Measurements from ENCODE around the gene SQSTM1. TPM values are rescaled to one million over a fixed set of nuclear protein-coding genes. Genes with fewer than 3 reads are reported as not detected.
A peak's percentile ranks its signal among the peaks of the same experiment; 100 is the strongest.

The SQSTM1 gene
- total RNA-seq, 1 experiment from 2014 or later = 184 TPM

GRCh38 chr5:179812135-179812825 is 8.4 kb upstream of the SQSTM1 start:
- Histone ChIP-seq H3K27me3 (ENCODE audit: control insufficient read depth, insufficient read depth, low read length) (no peaks in the 10 kb centered on the region; the same call in 1 of the 2 replicates), H3K4me3 (ENCODE audit: insufficient read depth, low read depth, low read length) (no peak overlapping the region), H3K36me3 (replicated peaks; ENCODE audit: control insufficient read depth, insufficient read depth, low read length) (peaks cover 6% of the 10 kb centered on the region)
- DNase-seq = no peak

GRCh38 chr5:179812997-179813607 is 7.6 kb upstream of the SQSTM1 start:
- Histone ChIP-seq H3K36me3 (replicated peaks; ENCODE audit: control insufficient read depth, insufficient read depth, low read length) (peaks cover 6% of the 10 kb centered on the region), H3K27me3 (ENCODE audit: control insufficient read depth, insufficient read depth, low read length) (no peaks in the 10 kb centered on the region; the same call in 1 of the 2 replicates), H3K4me3 (ENCODE audit: insufficient read depth, low read depth, low read length) (no peak overlapping the region)
- no peak for DNase-seq

- H3K36me3 ChIP-seq (replicated peaks; ENCODE audit: control insufficient read depth, insufficient read depth, low read length) = peaks cover 6% of the 10 kb centered on the region
- no peak overlapping the region for H3K4me3 ChIP-seq (ENCODE audit: insufficient read depth, low read depth, low read length)
- no peak for DNase-seq
- no peaks in the 10 kb centered on the region; the same call in 1 of the 2 replicates for H3K27me3 ChIP-seq (ENCODE audit: control insufficient read depth, insufficient read depth, low read length)
Observed at GRCh38 chr5:179814090-179814489, 6.6 kb upstream of the SQSTM1 start.

- Histone ChIP-seq H3K36me3 (replicated peaks; ENCODE audit: control insufficient read depth, insufficient read depth, low read length) (peaks cover 6% of the 10 kb centered on the region), H3K27me3 (ENCODE audit: control insufficient read depth, insufficient read depth, low read length) (no peaks in the 10 kb centered on the region; the same call in 1 of the 2 replicates), H3K4me3 (ENCODE audit: insufficient read depth, low read depth, low read length) (no peak overlapping the region)
- DNase-seq = no peak
Observed at GRCh38 chr5:179815491-179816249, 5.0 kb upstream of the SQSTM1 start.

- peak; percentile 78 for DNase-seq
- H3K27me3 ChIP-seq (ENCODE audit: control insufficient read depth, insufficient read depth, low read length) = no peaks in the 10 kb centered on the region; the same call in 1 of the 2 replicates
- H3K36me3 ChIP-seq (replicated peaks; ENCODE audit: control insufficient read depth, insufficient read depth, low read length) = peaks cover 6% of the 10 kb centered on the region
- peak overlapping the region; percentile 49 for H3K4me3 ChIP-seq (ENCODE audit: insufficient read depth, low read depth, low read length)
Observed at GRCh38 chr5:179816401-179816795, 4.3 kb upstream of the SQSTM1 start.

GRCh38 chr5:179816796-179817469 is 3.8 kb upstream of the SQSTM1 start:
- H3K36me3 ChIP-seq (replicated peaks; ENCODE audit: control insufficient read depth, insufficient read depth, low read length) = peaks cover 6% of the 10 kb centered on the region
- DNase-seq = peak; percentile 86
- no peaks in the 10 kb centered on the region; the same call in 1 of the 2 replicates for H3K27me3 ChIP-seq (ENCODE audit: control insufficient read depth, insufficient read depth, low read length)
- peak overlapping the region; percentile 49 for H3K4me3 ChIP-seq (ENCODE audit: insufficient read depth, low read depth, low read length)

- Histone ChIP-seq H3K36me3 (replicated peaks; ENCODE audit: control insufficient read depth, insufficient read depth, low read length) (peaks cover 5% of the 10 kb centered on the region), H3K4me3 (ENCODE audit: insufficient read depth, low read depth, low read length) (peak overlapping the region; percentile 49), H3K27me3 (ENCODE audit: control insufficient read depth, insufficient read depth, low read length) (no peaks in the 10 kb centered on the region; the same call in 1 of the 2 replicates)
- no peak for DNase-seq
Observed at GRCh38 chr5:179817470-179817840, 3.2 kb upstream of the SQSTM1 start.

- peak; percentile 78 for DNase-seq
- H3K4me3 ChIP-seq (ENCODE audit: insufficient read depth, low read depth, low read length) = peak overlapping the region; percentile 34
- H3K27me3 ChIP-seq (ENCODE audit: control insufficient read depth, insufficient read depth, low read length) = no peaks in the 10 kb centered on the region; the same call in 1 of the 2 replicates
- peaks cover 6% of the 10 kb centered on the region for H3K36me3 ChIP-seq (replicated peaks; ENCODE audit: control insufficient read depth, insufficient read depth, low read length)
Observed at GRCh38 chr5:179817890-179818745, 2.6 kb upstream of the SQSTM1 start.

- Histone ChIP-seq H3K27me3 (ENCODE audit: control insufficient read depth, insufficient read depth, low read length) (no peaks in the 10 kb centered on the region; the same call in 1 of the 2 replicates), H3K4me3 (ENCODE audit: insufficient read depth, low read depth, low read length) (peak overlapping the region; percentile 34), H3K36me3 (replicated peaks; ENCODE audit: control insufficient read depth, insufficient read depth, low read length) (peaks cover 10% of the 10 kb centered on the region)
- peak; percentile 96 for DNase-seq
Observed at GRCh38 chr5:179818746-179819295, 1.9 kb upstream of the SQSTM1 start.

GRCh38 chr5:179819296-179820126 is 1.2 kb upstream of the SQSTM1 start:
- H3K4me3 ChIP-seq (ENCODE audit: insufficient read depth, low read depth, low read length) = peak overlapping the region; percentile 34
- DNase-seq = peak; percentile 90
- H3K36me3 ChIP-seq (replicated peaks; ENCODE audit: control insufficient read depth, insufficient read depth, low read length) = peaks cover 17% of the 10 kb centered on the region
- no peaks in the 10 kb centered on the region; the same call in 1 of the 2 replicates for H3K27me3 ChIP-seq (ENCODE audit: control insufficient read depth, insufficient read depth, low read length)

- DNase-seq = no peak
- Histone ChIP-seq H3K36me3 (replicated peaks; ENCODE audit: control insufficient read depth, insufficient read depth, low read length) (peaks cover 21% of the 10 kb centered on the region), H3K4me3 (ENCODE audit: insufficient read depth, low read depth, low read length) (no peak overlapping the region), H3K27me3 (ENCODE audit: control insufficient read depth, insufficient read depth, low read length) (no peaks in the 10 kb centered on the region; the same call in 1 of the 2 replicates)
Observed at GRCh38 chr5:179820127-179820482, 600 bp upstream of the SQSTM1 start.

- peak overlapping the region; percentile 94 for H3K4me3 ChIP-seq (ENCODE audit: insufficient read depth, low read depth, low read length)
- no peaks in the 10 kb centered on the region for H3K27me3 ChIP-seq (ENCODE audit: control insufficient read depth, insufficient read depth, low read length)
- DNase-seq = peak; percentile 96
- H3K36me3 ChIP-seq (replicated peaks; ENCODE audit: control insufficient read depth, insufficient read depth, low read length) = peaks cover 30% of the 10 kb centered on the region
Observed at GRCh38 chr5:179821298-179822058, 773 bp downstream of the SQSTM1 start.

Measured in H7 (cell line).